DMS 273 treated with DMSO at 0.1 percent for 48 hours (cell line): ENCODE results near the gene CAAP1.
"Not testable (repeated sequence)": the region's sequence is repeated elsewhere in the genome, so short reads cannot be mapped to it uniquely, and the experiment has no call there.

ENCODE experiments used
- DNase-seq: peaks from one replicate; lab custom pipeline; 2025; lab: John Stamatoyannopoulos, UW

CAAP1 gene

DNA sequence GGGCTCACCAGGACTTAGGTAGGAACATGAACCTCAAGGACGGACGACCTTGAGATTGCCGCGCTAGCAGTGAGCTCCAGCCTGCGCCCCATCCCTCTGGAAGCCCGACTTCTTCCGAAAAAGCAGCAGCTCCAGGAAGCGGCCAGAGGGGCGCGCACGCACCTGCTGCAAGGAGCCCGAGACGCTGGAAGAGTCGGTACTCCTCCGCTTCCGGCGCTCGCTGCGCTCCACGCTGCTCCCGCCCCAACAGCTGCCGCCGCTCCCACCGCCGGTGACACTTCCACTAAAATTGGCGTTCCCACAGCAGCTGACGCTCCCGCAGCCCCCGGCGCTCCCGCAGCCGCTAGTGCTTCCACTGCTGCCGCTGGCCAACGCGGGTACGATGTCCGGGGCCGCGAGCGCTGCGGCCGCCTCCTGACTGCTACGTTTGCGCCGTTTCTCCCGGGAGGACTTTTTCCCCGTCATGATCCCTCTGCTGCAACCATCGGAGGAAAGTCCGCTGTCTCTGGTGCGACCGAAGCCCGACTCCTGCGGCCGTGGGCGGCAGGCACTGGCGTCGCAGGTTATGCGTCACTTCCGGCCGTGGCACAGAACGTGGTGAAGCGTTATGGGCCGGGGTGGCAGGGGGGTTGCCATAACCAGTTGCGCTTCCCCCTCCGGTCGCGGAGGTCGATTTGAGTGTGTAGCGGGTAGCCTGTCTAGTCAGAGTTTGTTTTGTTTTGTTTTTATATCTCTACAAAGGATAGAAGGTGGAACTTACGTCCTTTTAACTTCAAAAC is at the start of gene CAAP1:
Gene CAAP1, minus strand, starts transcription at position 552 of the 779 bp plus-strand sequence. Its CDS starts 87 bp downstream, at position 465.
- DNase-seq = peak; percentile 78

- DNase-seq = no peak
These were observed 48.2 kb upstream of the CAAP1 start for GRCh38 chr9:26940779-26941178.

DNA sequence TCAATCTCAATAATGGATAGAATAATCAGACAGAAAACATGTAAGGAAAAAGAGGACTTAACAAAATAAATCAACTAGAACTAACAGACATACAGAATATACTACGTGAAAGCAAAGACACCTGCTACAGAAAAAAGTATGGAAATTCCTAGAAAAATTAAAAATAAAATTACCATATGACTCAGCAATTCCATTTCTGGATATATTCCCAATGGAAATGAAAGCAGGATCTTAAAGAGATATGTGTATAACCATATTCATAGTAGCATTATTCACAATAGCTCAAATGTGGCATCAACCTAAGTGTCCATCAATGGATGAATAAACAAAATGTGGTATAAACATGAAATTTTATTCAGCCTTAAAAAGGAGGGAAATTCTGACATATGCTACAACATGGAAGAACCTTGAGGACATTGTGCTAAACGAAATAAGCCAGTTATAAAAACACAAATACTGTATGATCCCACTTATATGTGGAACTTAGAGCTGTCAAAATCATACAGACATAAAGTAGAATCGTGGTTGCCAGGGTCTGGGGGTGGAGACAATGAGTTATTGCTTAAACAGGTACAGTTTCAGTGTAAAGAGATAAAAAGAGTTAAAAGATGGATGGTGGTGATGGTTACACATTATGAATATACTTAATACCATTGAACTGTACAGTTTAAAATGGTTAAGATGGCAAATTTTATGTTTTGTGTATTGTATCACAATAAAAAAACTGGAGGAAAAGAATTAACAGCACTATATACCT is 47.5 kb upstream of the CAAP1 start:
- DNase-seq = no peak

- no peak for DNase-seq
These were observed 45.3 kb upstream of the CAAP1 start for GRCh38 chr9:26937816-26938371.

DNA sequence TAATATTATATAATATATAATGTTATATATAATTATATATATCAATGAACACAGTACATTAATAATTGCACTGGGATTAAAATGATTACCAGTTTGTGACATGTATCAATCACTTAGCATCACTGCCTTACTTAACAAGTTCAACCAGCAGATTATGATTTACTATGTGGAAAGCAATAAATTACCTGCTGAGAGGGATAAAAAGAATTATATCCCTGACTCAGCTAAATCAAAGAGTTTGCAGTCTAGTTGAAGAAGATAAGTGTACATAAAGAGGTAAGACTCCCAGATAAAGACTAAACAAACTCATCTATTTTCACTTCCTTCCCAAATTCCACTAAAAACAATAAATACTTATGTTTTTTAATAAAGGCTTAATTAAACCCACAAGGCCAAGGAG is 43.2 kb upstream of the CAAP1 start:
- no peak for DNase-seq

DNA sequence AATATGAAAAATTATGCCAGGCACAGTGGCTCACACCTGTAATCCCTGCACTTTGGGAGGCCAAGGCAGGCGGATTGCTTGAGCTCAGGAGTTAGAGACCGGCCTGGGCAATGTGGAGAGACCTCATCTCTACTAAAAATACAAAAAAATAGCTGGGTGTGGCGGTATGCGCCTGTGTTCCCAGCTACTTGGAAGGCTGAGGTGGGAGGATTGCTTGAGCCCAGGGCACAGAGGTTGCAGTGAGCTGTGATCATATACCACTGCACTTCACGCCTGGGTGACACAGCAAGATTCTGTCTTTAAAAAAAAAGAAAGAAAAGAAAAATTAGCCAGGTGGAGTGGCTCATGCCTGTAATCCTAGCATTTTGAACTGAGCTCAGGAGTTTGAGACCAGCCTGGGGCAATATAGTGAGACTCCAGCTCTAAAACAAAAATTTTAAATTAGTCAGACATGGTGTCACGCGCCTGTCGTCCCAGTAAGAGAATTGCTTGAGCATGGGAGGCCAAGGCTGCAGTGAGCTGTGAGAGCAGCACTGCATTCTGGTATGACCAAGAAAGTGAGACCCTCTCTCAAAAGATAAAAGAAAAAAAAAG is 36.4 kb upstream of the CAAP1 start:
- no peak for DNase-seq

- DNase-seq = no peak
These were observed 33.0 kb upstream of the CAAP1 start for GRCh38 chr9:26925609-26926008.

GRCh38 chr9:26919698-26920097 is 27.1 kb upstream of the CAAP1 start:
- DNase-seq = no peak

- DNase-seq = no peak
These were observed 20.6 kb upstream of the CAAP1 start for GRCh38 chr9:26913138-26913668.

- no peak for DNase-seq
These were observed 12.1 kb upstream of the CAAP1 start for GRCh38 chr9:26904671-26905070.

GRCh38 chr9:26904070-26904469 is 11.5 kb upstream of the CAAP1 start:
- DNase-seq = no peak

- no peak for DNase-seq
These were observed 551 bp upstream of the CAAP1 start for GRCh38 chr9:26893030-26893676.

- no peak for DNase-seq
These were observed 876 bp downstream of the CAAP1 start for GRCh38 chr9:26891726-26892125.

DNA sequence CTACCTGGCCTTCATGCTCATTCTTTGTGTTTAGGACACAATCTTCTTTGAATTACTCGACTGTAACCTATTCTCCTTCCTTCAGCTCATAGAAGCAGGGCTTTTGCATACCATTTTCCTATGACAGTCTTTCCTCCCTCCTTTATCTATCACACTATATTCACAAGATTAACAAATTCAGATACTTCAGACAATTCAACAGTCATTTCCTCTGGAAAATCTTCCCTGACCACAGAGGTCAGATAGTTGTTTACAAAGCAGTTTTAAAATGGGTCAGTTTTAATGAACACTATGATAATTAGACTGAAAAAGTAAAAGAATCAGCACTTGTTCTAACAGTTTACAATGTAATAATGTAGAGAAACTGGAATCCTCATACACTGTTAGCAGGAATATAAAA is 4.3 kb downstream of the CAAP1 start:
- no peak for DNase-seq

DNA sequence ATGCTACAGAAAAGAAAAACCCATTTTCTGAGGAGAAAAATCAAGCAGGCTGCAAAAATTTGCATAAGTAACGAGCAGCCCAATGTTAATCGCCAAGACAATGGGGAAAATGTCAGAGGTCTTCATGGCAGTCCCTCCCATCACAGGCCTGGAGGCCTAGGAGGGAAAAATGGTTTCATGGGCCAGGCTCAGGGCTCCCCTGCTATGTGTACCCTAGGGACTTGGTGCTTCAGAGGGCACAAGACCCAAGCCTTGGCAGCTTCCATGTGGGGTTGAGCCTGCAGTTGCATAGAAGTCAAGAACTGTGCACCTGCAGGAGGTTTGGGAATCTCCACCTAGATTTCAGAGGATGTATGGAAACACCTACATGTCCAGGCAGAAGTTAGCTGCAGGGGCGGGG is 10.4 kb downstream of the CAAP1 start:
- no peak for DNase-seq

DNA sequence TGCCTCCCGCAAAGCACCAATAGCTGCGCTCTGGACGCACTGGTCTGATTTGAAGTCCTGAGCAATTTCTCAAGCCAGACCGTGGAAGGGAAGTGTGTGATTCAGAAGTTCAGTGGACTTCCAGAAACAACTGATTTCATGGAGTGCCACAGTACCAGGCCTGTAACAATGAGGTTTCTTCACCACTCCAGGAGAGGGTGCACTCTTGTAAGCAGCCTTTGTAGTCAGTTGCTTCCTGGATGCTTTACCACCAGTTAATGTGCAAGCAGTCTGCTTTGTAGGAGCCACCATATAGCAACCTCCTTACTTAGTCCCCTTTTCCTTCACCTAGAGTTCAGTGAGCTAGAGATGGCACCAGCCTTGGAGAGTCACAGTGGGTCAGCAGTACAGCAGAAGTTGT is 12.3 kb downstream of the CAAP1 start:
- no peak for DNase-seq

DNA sequence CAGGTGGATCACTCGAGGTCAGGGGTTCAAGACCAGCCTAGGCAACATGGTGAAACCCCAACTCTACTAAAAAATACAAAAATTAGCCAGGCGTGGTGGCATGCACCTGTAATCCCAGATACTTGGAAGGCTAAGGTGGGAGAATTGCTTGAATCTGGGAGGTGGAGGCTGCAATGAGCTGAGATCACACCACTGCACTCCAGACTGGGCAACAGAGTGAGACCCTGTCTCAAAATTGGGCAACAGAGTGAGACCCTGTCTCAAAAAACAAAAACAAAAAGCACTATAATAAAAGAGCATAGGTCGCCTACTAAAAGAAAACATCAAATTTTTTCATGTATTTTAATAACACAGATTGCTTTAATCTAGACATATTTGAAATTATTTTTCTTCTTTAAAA is 17.4 kb downstream of the CAAP1 start:
- DNase-seq = not testable (repeated sequence)

- no peak for DNase-seq
These were observed 22.3 kb downstream of the CAAP1 start for GRCh38 chr9:26870292-26870691.

DNA sequence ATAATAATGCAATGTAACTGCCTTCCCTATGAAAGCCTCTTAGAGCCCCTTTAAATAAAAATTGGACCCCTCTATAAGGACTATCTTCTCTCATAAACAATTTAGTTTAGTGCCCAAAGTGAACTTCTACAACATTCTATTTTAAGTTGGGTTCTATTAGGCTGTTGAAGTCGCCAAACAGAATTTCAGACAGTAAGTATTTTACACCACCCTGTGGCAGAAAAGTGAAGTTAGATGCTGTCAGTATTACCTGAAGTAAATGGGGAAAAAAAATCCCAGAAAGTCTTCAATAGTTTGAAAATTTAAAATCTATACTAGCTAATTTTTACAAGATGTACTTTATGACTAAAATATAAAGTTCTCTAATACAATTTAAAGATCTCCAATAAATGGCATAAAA is 29.5 kb downstream of the CAAP1 start:
- DNase-seq = no peak

DNA sequence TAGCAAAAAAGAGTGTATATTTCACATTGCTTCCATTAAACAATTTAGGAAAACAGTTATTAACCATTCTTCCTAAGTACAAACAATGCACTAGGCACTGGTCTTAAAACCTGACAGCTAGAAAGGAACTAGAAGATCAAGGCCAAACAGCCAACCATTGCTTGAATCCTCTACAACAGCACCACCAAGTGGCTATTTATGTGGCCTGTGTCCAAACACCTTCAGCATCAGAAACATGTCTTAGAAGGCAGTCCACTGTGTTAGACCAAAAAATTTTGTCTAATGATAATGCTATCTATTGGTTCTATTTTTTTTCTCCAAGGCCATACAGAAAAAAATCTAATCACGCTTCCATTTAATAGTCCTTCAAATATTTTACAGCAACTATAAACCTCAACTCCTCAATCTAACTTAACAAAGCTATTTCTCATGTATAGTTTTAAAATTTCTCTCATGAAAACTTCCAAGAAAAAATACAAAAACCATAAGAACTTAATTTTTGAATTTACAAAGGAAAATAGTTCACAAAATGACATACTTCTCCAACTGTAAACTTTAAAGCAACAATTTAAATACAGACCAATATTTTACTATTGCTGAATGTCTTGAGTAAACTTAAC is 36.1 kb downstream of the CAAP1 start:
- DNase-seq = peak; percentile 3

GRCh38 chr9:26850995-26851394 is 41.6 kb downstream of the CAAP1 start:
- no peak for DNase-seq

DNA sequence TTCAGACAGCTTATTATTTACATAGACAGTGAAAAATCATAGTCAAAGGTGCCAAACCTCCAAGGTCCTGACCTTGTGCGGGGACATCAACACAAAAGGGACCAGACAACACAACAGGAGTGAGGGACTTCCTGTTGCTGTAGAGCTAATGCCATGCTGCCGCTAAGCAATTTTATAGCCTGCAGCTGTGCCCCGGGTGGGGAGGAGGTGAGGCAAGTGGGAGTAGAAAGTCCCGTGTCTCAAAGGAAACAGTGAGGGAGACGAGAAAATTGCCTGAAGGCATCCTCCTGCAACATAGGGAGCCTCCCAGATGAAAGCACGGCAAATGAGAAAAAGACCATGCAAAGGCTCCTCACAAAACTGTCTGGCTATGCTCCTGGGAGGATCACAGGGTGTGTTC is 58.8 kb downstream of the CAAP1 start:
- no peak for DNase-seq
